Measurements from ENCODE around the gene TSC1. TPM values are rescaled to one million over a fixed set of nuclear protein-coding genes. Genes with fewer than 3 reads are reported as not detected.
"Not testable (repeated sequence)": the region's sequence is repeated elsewhere in the genome, so short reads cannot be mapped to it uniquely, and the experiment has no call there.

Gene TSC1
- 13.7 and 16.5 TPM in 2 replicates for total RNA-seq (2014; rRNA removed; shearing (Covaris generic))

DNA sequence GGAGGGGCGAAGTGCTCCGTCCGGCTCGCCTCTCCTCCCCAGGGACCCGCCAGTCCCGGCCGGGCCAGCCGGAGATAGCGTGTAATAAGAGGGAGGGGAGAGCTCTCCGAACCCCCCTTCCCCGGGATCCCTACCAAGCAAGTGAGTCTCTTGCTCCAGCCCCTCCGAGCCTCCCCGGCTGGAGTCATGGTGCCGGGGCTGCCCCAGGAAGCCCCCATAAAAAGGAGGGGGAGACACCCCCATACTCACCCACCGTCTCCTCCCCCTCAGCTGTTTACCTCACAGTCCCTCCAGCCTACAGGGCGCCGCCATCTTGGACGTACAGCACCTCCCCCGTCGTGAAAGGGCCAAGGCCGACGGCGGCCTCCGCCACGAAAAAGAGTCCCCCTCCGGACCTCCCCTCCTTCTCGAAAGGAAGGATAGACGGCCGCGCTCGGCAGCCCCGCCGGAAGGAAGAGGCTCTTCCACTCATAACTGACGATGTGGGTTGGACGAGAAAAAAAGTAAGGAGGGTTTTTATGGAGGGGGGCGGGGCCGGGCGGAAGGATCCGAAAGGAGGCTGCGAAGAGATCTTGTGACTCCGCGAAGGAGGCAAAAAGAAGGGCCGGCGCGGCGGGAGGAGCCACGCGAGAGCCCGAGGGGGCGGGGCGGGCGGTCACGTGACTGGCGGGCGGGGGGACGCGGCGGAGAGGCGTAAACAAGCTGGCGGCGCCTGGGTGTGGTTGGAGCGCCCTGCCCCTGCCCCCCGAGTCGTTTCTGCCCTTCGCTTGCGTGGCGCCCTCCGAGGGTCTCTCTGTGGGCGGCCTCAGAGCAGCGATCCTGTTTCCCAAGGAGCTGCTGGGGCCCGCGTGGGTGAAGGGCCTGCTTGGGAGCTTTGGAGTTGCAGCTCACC, at the start of gene TSC1:
TSC1 (minus strand) TSS at position 323 of the 892 bp plus-strand sequence. CDS start 15,744 bp downstream, outside the sequence.
- peak; percentile 87 for DNase-seq (ENCODE audit: low spot score)

DNA sequence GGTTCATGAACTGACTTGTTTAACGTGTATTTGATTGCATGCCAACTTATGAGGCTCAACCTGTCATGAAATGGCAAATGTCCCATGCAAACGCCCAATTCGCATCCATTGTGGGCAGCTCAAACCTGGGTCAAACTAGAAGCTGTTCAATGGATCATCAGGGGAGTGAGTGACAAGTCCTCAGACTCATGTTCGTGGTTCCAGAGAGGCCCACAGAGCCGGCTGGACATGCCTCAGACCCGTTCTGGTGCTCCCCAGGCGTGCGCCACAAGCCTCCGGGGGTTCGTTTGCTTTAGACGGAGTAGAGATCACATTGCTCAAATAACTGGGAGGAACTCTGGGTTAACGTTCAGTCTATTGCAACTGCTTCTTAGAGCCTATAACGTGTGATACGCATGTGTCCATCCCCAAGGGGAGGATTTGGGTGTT, 49.1 kb upstream of the TSC1 start:
- no peak for DNase-seq (ENCODE audit: low spot score)

GRCh38 chr9:132991351-132992300, 47.2 kb upstream of the TSC1 start:
- DNase-seq (ENCODE audit: low spot score): no peak

GRCh38 chr9:132990781-132991180, 46.4 kb upstream of the TSC1 start:
- no peak for DNase-seq (ENCODE audit: low spot score)

DNA sequence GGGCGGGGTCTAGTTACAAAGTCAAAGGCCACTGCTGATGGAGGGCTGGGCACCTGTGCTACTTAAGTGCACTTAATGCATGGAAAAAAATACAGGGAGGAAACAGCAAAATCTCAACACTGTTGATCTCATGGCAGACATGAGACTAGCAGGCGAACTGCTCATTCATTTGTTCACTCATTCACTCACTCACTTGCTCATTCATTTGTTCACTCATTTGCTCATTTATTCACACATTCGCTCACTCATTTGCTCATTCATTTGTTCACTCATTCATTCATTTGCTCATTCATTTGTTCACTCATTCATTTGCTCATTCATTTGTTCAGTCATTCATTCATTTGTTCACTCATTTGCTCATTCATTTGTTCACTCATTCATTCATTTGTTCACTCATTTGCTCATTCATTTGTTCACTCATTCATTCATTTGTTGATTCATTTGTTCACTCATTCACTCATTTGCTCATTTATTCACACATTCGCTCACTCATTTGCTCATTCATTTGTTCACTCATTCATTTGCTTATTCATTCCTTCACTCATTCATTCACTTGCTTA, 45.7 kb upstream of the TSC1 start:
- not testable (repeated sequence) for DNase-seq (ENCODE audit: low spot score)

- DNase-seq (ENCODE audit: low spot score): no peak
Measured at GRCh38 chr9:132989414-132989996, 45.1 kb upstream of the TSC1 start.

GRCh38 chr9:132989014-132989310, 44.5 kb upstream of the TSC1 start:
- no peak for DNase-seq (ENCODE audit: low spot score)

DNA sequence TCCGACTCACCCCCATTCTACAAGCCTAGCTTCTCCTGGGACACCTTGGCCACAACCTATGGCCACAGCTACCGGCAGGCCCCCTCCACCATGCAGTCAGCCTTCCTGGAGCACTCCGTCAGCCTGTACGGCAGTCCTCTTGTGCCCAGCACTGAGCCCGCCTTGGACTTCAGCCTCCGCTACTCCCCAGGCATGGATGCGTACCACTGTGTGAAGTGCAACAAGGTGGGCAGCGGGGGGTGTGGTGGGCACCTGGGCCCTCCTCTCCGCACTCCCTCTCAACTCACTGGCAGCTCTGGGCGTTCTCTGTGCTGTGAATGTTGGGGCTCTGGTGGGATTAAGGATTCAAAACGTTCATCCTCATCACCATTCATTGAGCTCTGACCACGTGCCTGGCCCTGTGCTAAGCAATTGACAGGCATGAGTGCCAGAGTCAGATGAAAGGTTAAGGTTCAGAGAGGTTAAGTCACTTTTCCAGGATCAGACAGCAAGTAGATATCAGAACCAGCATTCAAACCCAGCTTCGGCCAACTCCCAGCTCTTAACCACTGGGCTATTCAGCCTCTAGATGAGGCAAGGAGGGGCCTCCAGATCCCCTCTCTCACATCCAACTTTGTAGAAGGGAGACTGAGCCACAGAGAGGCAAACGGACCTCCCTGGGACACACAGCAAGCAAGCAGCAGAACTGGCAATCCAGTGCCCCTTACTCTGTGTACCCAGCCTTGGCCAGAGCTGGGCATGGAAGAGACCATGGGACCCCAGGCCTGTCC, 44.0 kb upstream of the TSC1 start:
- no peak for DNase-seq (ENCODE audit: low spot score)

DNA sequence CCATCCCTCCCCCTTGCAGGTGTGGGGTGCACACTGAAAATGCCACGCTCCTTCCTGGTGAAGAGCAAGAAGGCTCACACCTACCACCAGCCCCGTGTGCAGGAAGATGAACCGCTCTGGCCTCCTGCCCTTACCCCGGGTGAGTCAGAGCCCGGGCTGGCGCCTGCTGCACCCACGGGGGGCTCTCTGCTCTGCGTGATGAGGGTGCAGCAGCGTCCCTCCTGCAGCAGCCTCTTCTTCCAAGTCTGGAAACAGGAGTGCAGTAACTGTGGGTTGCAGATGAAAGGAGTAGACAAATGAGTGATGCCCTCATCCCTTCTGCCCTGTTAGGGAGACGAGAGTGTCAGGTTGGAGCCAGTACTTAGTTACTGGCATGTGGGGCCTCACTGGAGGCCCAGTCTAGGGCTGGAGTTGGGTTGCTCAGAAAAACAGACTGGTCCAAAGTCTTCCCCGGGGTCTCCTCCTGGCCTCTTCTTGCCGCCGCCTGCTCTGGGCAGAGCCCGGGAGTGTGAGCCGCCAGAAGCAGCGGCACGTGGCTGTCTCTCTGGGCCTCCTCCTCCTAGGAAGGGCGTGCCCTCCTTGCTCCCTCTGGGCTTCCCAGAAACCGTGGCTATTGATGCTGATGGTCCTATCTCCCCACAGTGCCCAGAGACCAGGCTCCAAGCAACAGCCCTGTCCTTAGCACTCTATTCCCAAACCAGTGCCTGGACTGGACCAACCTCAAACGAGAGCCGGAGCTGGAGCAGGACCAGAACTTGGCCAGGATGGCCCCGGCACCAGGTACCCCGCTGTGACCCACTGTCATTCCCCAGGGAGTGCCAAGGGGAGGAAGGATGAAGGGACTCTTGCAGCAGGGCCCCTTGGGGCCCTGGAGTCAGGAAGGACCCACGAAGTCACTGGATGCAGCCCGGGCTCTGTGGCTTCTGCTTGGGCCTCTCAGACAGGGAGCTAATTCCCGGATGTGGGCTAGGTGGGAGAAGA, 42.5 kb upstream of the TSC1 start:
- DNase-seq (ENCODE audit: low spot score): no peak

DNA sequence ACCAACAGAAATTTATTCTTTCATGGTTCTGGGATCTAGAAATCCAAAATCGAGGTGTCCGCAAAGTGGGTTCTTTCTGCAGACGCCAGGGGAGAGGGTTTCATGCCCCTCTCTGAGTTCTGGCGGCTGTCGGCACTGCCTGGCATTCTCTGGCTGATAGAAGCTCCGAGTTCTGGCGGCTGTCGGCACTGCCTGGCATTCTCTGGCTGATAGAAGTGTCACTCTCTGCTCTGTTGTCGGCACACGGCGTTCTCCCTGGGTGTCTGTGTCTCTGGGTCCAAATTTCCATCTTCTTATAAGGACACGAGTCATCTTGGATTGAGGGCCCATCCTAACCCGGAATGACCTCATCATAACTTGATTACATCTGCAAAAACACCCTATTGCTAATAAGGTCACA, 41.7 kb upstream of the TSC1 start:
- no peak for DNase-seq (ENCODE audit: low spot score)

GRCh38 chr9:132985489-132985888, 41.1 kb upstream of the TSC1 start:
- DNase-seq (ENCODE audit: low spot score): no peak

GRCh38 chr9:132985071-132985350, 40.6 kb upstream of the TSC1 start:
- no peak for DNase-seq (ENCODE audit: low spot score)

DNA sequence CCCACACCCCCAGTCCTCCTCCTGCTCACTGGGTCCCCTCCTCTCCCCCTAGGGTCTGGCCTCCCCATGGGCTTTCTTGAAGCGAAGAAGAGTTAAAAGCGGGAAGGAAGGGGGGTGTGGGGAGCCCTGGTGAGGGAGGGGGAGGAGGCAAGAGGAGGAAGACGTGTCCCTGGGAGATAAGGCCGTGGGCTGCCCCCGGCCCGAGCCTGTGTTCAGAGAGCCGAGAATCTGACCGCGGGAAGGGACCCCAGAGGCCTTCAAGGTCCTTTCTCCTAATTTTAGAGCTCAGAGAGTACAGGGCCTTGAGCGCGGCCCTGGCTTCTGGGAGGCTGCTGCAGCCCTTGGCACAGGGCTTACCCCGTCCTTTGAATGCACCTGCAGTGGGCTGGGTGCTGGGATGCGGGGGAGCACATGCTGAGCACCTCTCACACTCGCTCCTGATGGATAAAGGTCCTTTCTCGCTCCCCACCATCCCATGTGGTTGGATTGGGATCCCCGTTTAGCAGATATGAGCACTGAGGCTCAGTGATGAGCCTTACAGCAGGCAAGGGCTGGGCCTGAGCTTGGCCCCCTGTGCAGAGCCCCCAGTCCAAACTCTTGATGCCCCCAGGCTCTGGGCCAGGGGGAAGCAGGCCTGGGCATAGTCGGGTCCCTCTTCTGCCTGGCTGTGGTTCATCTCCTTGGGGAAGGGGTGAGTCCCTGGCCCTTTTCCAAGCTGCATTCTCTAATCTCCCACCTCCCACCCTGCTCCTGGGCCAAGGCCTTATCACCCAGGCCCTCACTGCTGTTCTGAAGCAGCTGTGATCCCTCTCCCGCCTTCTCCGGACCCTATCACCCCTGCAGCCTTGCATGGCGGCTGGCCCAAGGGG, 40.0 kb upstream of the TSC1 start:
- DNase-seq (ENCODE audit: low spot score): no peak

- DNase-seq (ENCODE audit: low spot score): no peak
Measured at GRCh38 chr9:132983491-132984201, 39.2 kb upstream of the TSC1 start.

GRCh38 chr9:132982458-132982857, 38.0 kb upstream of the TSC1 start:
- no peak for DNase-seq (ENCODE audit: low spot score)

GRCh38 chr9:132980157-132980556, 35.7 kb upstream of the TSC1 start:
- no peak for DNase-seq (ENCODE audit: low spot score)

- DNase-seq (ENCODE audit: low spot score): no peak
Measured at GRCh38 chr9:132978451-132979131, 34.2 kb upstream of the TSC1 start, which contains the start of gene GFI1B. GFI1B (plus strand) TSS chr9:132978694; CDS start chr9:132986679, 7,985 bp downstream.

GRCh38 chr9:132978112-132978450, 33.7 kb upstream of the TSC1 start:
- DNase-seq (ENCODE audit: low spot score): no peak

All from HT-29 (cell line).